HG03460 (cell line): Measurements from ENCODE around the gene RHBDD3.
"Not testable (repeated sequence)": the region's sequence is repeated elsewhere in the genome, so short reads cannot be mapped to it uniquely, and the experiment has no call there.

Source experiments
- ATAC-seq: cut with Tn5 transposase; IDR thresholded peaks from one replicate; pipeline ENCODE4 v1.9.1; 2021; ENCODE audit not compliant: unreplicated experiment

Gene RHBDD3

GRCh38 chr22:29251981-29252911 lies 15.5 kb downstream of the RHBDD3 start:
- no peak for ATAC-seq

DNA sequence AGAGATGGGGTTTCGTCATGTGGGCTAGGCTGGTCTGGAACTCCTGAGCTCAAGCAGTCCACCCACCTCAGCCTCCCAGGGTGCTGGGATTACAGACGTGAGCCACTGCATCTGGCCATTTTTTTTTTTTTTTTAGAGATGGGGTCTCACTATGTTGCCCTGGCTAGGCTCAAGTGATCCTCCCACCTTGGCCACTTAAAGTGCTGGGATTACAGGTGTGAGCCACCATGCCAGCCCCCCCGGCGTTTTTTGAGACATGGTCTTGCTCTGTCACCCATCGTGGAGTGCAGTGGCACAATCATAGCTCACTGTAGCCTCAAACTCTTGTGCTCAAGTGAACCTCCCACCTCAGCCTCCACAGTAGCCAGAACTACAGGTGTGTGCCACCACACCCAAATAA lies 16.5 kb downstream of the RHBDD3 start:
- ATAC-seq: no peak

DNA sequence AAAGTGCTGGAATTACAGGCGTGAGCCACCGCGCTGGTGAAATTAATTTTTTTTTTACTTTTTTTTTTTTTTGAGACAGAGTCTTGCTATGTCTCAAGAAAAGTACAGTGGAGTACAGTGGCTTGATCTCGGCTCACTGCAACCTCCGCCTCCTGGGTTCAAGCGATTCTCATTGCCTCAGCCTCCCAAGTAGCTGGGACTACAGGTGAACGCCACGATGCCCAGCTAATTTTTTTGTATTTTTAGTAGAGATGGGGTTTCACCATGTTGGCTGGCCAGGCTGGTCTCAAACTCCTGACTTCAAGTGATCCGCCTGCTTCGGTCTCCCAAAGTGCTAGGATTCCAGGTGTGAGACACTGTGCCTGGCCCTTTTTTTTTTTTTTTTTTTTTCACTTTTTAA lies 19.9 kb downstream of the RHBDD3 start:
- ATAC-seq: not testable (repeated sequence)

DNA sequence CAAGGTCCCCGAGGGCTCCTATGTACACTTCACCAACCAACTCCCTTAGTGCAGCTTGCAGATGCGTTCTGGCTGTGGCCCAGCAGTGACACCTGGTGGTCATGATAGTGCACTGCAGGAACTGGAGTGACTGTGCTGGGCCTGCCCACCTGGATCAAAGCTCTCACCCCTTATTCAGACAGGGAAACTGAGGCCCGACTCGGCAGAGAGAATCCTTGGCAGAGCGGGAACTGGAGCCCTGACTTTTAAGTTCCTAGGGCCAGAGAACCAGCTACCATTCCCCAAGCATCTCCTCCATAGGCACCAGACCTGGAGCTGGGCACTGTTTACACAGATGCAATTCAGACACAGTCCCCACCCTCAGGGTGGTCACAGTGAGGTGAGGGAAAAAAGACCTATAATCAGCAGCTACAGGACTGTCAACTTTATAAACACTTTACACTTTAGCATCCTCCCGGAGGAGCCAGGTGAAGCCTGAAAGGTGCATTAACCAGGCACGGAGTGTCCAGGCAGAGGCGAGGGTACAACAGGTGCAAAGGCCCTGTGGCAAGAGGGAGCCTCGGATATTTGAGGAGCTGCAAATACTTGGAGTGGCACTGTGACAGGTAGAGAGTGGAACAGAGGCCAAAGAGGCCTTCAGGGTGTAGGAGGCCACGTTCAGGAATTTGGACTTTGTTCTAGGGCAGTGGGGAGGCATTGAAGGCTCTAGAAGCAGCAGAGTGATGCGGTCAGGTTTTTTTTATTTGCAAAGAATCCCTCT lies 22.0 kb downstream of the RHBDD3 start:
- no peak for ATAC-seq

GRCh38 chr22:29244785-29245625 lies 22.8 kb downstream of the RHBDD3 start:
- ATAC-seq: no peak

- no peak for ATAC-seq
Observed at GRCh38 chr22:29243874-29244446, 23.8 kb downstream of the RHBDD3 start.

DNA sequence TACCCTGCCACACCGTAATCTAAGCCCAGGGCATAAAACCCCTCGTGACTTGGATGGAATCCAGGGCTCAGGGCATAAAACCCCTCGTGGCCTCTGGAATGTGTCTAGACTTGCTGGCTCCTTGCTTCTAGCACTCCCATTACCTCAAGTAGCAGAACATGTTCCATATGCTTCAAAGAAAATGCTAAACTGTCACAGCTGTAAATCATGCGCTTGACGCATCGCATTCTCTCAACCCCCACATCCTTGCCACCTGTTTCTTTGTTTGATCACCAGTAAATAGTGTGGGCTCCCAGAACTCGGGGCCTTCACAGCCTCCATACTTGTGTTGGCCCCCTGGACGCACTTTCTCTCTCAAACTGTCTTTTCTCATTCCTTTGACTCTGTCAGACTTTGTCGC lies 27.3 kb downstream of the RHBDD3 start:
- not testable (repeated sequence) for ATAC-seq

DNA sequence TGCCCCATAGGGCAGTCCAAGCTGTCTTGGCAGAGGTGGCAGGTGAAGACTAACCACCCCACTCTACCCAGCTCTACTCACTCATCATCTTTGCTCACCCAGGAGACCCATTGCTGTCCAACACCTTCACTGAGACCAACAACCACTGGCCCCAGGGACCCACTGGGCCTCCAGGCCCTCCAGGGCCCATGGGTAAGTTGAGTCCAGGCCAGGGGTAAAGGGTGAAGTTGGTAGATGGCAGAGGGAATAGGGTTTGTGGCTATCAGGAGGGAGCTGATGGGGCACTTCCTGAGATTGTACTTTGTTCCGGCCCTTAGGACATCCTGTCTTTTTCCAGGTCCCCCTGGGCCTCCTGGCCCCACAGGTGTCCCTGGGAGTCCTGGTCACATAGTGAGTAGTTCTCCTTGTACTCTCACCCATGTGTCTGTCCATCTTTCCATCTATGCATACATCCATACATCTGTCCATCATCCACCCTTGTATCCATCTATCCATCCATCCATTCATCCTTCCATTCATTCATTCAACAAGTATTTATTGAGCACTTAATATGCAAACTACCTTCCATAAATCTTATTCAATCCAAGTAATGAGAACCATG lies 34.4 kb downstream of the RHBDD3 start:
- ATAC-seq: no peak

DNA sequence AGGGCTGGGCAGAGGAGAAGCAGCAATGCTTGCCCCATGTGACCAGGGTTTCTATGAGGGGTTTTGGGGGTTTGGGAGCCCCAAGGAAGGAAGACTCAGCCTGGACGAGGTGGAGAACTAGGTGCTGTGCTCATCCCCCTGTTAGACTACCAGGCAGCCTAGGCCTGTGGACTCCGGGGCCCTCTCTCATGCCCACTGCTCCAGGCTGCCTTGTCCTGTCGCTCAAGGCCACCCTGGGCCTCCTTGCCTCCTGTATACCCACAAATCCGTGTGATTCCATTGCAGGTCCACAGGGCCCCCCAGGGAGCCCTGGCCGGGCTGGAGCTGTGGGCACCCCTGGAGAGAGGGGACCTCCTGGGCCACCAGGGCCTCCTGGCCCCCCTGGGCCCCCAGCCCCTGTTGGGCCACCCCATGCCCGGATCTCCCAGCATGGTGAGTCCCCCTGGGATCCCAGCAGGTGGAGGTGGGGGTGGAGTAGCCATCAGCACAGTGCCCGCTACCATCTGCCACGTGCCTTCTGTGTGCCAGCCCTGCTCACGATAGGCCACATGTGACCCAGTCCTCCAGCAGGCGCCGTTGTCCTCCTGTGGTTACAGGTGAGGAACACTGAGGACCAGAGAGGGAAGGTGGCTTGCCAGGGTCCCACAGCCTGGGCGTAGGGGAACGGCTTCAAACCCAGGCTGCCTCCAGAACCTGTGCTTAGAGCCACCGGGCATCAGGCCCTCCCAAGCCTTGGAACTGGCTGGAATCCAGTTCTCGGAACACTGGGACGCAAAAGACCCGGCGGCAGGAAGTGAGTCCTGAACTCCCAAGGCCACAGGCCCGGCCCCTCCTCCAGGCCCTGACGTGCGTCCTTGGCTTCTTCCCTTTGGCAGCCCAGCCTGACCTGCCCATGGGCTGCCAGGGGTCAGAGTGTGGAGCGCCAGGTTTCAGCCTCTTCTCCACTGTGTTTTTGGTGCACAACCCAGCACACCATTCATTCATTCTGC lies 35.5 kb downstream of the RHBDD3 start:
- no peak for ATAC-seq

DNA sequence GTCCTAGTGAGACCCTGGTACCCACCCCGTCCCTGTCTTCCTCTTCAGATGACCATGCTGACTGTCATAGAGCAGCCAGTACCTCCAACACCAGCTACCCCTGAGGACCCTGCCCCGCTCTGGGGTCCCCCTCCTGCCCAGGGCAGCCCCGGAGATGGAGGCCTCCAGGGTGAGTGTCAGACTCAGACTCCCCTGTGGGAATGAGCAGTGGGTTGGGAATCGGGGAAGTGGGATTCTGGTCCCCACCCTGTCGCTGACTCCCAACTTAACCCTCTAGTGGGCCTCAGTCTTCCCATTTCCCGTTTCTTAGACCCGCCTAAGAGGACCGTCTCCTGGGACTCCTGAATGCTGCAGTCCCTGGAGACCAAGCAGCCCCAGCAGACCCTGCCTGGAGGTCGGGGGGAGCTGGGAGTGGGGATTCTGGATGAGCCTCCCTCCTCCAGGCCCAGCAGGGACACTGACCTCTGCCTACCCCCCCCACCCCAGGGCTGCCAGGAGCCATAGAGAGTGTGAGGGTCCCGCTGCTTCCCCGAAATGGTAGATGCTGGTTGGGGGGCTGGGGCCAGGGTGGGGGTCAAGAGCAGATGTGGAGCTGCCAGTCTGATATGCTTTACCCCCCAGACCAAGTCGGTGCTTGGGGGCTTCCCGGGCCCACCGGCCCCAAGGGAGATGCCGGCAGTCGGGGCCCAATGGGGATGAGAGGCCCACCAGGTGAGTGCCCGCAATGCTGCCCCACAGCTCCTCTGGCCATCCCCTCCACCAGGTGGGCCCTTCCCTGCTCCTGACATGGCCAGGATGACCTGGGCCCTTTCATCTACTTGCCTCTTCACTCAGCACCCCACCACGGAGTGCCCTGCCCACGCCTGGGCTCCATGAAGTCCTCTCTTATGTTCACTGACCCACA lies 36.6 kb downstream of the RHBDD3 start:
- no peak for ATAC-seq

GRCh38 chr22:29226351-29226981 lies 41.3 kb downstream of the RHBDD3 start:
- ATAC-seq: no peak

- ATAC-seq: no peak
Observed at GRCh38 chr22:29225422-29226090, 42.2 kb downstream of the RHBDD3 start.

- ATAC-seq: no peak
Observed at GRCh38 chr22:29224859-29225410, 42.8 kb downstream of the RHBDD3 start.

DNA sequence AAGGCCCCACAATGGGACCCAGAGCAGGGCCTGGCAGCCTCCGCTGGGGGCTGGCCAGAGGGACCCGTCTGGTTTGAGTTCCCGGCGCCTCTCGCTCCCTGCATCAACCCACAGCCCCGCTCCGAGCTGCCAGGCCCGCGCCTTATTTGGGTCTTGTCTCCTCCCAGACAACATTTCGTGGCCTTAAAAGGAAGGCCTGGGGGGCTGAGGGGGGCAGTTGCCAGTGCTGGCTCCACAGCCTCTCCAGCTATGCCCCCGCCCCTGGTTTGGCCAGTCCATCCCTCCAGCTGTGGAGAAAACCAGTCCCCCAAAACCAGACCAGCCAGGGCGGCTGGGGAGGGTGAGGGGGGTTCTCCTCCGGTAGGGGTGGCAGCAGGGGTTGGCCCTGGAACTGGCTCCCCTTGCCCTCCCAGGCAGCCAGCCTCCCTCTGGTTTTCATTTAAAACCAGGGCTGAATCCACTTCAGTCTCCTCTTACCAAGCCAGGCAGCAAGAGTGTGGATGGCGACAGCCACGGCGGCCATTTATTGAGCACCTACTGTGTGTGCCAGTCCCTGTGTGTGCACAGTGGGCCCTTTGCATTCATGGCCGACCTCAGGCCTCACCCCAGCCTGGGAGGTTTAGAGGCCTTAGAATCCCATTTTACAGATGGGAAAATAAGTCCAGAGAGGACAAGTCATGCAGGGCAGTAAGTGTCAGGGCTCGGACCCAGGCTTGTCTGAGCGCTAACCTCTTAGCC lies 43.5 kb downstream of the RHBDD3 start:
- no peak for ATAC-seq

- ATAC-seq: no peak
Observed at GRCh38 chr22:29219881-29220670, 47.7 kb downstream of the RHBDD3 start.
